Prostate gland (tissue), 2 donors: ENCODE measurements around the gene GOLGB1.

ENCODE experiments used
- POLR2AphosphoS5 ChIP-seq: sonication (generic); formaldehyde crosslinking; IDR thresholded peaks from one replicate; pipeline ENCODE4 v1.6.1; 2017; ENCODE audit warnings: antibody characterized with exemption
- TF ChIP-seq, protein P1 (sequence below), 4 experiments: fragments of 200-600 bp in 2 of 4; fragments of 450-650 bp in 2 of 4; sonication (generic) in 2 of 4; IDR thresholded peaks; 1 replicate in 3 of 4; 2 replicates in 1 of 4; pipeline ENCODE4 v1.5.1; 2016 to 2019; ENCODE audit warnings: antibody characterized with exemption in 4 of 4, mild to moderate bottlenecking in 2 of 4, moderate library complexity in 2 of 4

DNA sequence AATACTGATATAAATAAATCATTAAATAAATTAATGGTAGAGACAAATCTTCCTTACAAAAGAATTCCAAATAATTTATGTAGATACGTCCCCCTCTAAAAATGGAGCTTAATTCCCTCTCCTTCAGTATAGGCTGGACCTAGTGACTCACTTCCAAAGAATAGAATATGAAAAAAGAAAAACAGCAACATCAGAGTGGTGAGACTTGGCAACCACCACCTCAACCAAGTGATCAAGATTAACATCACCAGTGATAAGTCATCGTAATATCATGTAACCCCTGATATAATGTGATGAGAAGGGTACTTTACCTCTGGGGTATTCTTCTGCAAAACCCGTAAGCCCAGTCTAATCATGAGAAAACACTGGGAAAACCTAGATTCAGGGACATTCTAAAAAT, 13.4 kb downstream of the GOLGB1 start:
- TF ChIP-seq, protein P1, sequence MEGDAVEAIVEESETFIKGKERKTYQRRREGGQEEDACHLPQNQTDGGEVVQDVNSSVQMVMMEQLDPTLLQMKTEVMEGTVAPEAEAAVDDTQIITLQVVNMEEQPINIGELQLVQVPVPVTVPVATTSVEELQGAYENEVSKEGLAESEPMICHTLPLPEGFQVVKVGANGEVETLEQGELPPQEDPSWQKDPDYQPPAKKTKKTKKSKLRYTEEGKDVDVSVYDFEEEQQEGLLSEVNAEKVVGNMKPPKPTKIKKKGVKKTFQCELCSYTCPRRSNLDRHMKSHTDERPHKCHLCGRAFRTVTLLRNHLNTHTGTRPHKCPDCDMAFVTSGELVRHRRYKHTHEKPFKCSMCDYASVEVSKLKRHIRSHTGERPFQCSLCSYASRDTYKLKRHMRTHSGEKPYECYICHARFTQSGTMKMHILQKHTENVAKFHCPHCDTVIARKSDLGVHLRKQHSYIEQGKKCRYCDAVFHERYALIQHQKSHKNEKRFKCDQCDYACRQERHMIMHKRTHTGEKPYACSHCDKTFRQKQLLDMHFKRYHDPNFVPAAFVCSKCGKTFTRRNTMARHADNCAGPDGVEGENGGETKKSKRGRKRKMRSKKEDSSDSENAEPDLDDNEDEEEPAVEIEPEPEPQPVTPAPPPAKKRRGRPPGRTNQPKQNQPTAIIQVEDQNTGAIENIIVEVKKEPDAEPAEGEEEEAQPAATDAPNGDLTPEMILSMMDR (IDR thresholded peaks at IDR 0.05) = no peak
- no peak for TF ChIP-seq POLR2AphosphoS5
